ACHN (cell line): ENCODE results near the gene SULF2.

Experiments
- DNase-seq: peaks from one replicate; pipeline ENCODE4 v3.0.0-alpha.2; 2015
- in situ Hi-C: cut with HindIII; loops from 2 replicates; pipeline ENCODE4 v1.10.0; 2017; ENCODE audit warnings: low sequenced_read_pairs, low pct_ligation_motif_present, low pct_unique_long_range_greater_than_20kb

The SULF2 gene

DNA sequence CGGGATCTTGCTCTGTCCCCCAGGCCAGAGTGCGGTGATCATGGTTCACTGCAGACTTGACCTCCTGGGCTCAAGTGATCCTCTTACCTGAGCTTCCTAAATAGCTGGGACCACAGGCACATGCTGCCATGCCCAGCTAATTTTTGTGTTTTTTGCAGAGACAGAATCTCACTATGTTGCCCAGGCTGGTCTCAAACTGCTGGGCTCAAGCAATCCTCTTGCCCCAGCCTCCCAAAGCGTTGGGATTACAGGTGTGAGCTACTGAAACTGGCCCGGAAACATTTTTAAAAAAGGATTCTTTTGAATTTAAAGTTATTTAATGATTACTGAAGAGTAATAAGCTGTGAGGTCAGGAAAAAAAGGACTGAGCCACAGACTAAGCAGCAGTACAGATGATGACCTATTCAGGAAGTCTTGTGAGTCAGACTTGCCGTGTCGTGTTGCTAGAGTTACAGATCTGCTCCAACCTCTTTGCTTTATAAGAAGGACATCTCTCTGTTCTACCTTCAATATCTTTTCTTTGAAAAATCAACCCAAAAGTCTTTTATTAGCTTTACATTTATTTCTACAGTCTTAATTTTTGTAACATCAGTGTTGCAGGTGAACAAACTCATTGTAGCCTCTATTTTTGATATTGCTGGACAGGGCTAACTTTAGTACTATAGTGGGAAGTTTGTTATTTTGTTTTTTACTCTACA, 174.9 kb downstream of the SULF2 start:
- in situ Hi-C loops: no loop called here
- peak; percentile 61 for DNase-seq

DNA sequence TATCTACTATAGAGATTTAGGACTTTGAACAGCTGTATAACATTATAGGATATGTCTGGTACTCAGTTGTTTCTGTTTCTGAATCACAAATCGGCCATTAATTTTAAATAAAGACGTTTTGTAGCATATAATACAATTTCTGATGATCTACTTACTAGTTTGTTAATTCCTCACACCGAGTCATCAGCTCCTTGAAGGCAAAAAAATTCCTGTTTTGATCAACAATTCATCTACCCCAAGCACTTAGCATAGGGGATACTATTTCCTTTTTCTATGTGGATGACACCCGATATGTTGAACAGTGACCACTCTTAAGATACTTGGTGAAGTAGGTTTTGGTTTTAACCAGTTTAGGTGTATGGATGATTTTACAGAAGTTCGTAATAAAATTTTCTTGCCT, 176.3 kb downstream of the SULF2 start:
- no peak for DNase-seq
- in situ Hi-C loops: no loop called here
